HCT116 (cell line): ENCODE results near the gene CDH22. TPM values are rescaled to one million over a fixed set of nuclear protein-coding genes. Genes with fewer than 3 reads are reported as not detected.

ENCODE experiments used
- ATAC-seq: fragments of 200-7000 bp; cut with Tn5 transposase; 2 replicates; pipeline ENCODE4 v1.9.1; 2020; ENCODE audit warnings: mild to moderate bottlenecking, moderate library complexity
- BruUV-seq: library from RNA; stranded (reverse); fragments of 400-500 nt; replicated peaks from 2 replicates; lab custom pipeline; 2021; lab: Mats Ljungman, UMichigan
- CTCF ChIA-PET: fragments of 300-600 bp; sonication (Branson Sonifier 250); formaldehyde crosslinking; loops from one replicate; lab custom pipeline; 2021; ENCODE audit warnings: antibody characterized with exemption; lab: Charles Lee
- POLR2A ChIA-PET: fragments of 300-600, 350-600 bp; sonication (Branson Sonifier 250); formaldehyde crosslinking; loops from one replicate; lab custom pipeline; 2021; ENCODE audit warnings: antibody characterized with exemption; lab: Charles Lee
- RAD21 ChIA-PET, 2 experiments: fragments of 300-600 bp; sonication (Branson Sonifier 250); formaldehyde crosslinking; loops; one replicate each; lab custom pipeline; 2023; ENCODE audit warnings: low total read pairs in 2 of 2; ENCODE audit not compliant: uncharacterized antibody in 2 of 2, unreplicated experiment in 2 of 2, low non-redundant PET in 1 of 2; lab: Charles Lee
- DNase-seq: peaks from one replicate; pipeline ENCODE4 v3.0.0-alpha.2; 2010; ENCODE audit warnings: low read depth, low spot score
- H2AFZ ChIP-seq: fragments of 200-600 bp; shearing (Covaris generic), sonication (generic); 2 replicates; pipeline ENCODE4 v1.6.1; 2017; ENCODE audit warnings: low read depth, mixed run types, mixed read lengths, antibody characterized with exemption, low read length; ENCODE audit not compliant: poor library complexity, severe bottlenecking
- H3K27ac ChIP-seq: 2 replicates; pipeline ENCODE4 v1.5.1; 2012; ENCODE audit warnings: low read depth, low read length
- H3K27me3 ChIP-seq: fragments of 200-600 bp; sonication (generic); 2 replicates; pipeline ENCODE4 v1.6.1; 2016; ENCODE audit warnings: mixed run types, low read length, mixed read lengths; ENCODE audit not compliant: insufficient read depth
- H3K36me3 ChIP-seq, 2 experiments: fragments of 200-500 bp in 1 of 2; fragments of 200-600 bp in 1 of 2; sonication (Bioruptor generic) in 1 of 2; sonication (generic) in 1 of 2; 2 replicates each; pipeline versions ENCODE4 v1.5.1 to v1.6.1; 2014 to 2016; ENCODE audit warnings: low read length in 2 of 2, inconsistent platforms in 1 of 2, mixed read lengths in 1 of 2, mixed run types in 1 of 2; ENCODE audit not compliant: insufficient read depth in 2 of 2, control insufficient read depth in 1 of 2
- H3K4me1 ChIP-seq, 2 experiments: fragments of 200-600 bp in 1 of 2; sonication (generic) in 1 of 2; 2 replicates each; pipeline versions ENCODE4 v1.5.1 to v1.6.1; 2012 to 2017; ENCODE audit warnings: low read length in 2 of 2, inconsistent platforms in 1 of 2, mild to moderate bottlenecking in 1 of 2, mixed read lengths in 1 of 2, mixed run types in 1 of 2, moderate library complexity in 1 of 2; ENCODE audit not compliant: insufficient read depth in 2 of 2, control insufficient read depth in 1 of 2
- H3K4me2 ChIP-seq: fragments of 200-600 bp; sonication (generic); 2 replicates; pipeline ENCODE4 v1.6.1; 2017; ENCODE audit warnings: mixed run types, low read length, mixed read lengths
- H3K4me3 ChIP-seq, 2 experiments: fragments of 200-600 bp in 1 of 2; sonication (generic) in 1 of 2; replicated peaks in 1 of 2; 2 replicates each; pipeline ENCODE4 v1.5.1; 2011 to 2016; ENCODE audit warnings: low read length in 2 of 2, control low read depth in 1 of 2, low read depth in 1 of 2, mild to moderate bottlenecking in 1 of 2, mixed read lengths in 1 of 2, mixed run types in 1 of 2
- H3K79me2 ChIP-seq: fragments of 200-600 bp; sonication (generic); 2 replicates; pipeline ENCODE4 v1.6.1; 2017; ENCODE audit warnings: mild to moderate bottlenecking, mixed run types, low read length, moderate library complexity, mixed read lengths; ENCODE audit not compliant: insufficient read depth
- H3K9ac ChIP-seq: fragments of 200-600 bp; sonication (generic); 2 replicates; pipeline ENCODE4 v1.6.1; 2016; ENCODE audit warnings: low read length, mixed read lengths
- H3K9me2 ChIP-seq: fragments of 200-600 bp; sonication (generic), shearing (Covaris generic); 2 replicates; pipeline ENCODE4 v1.6.1; 2017; ENCODE audit warnings: mixed run types, mild to moderate bottlenecking, moderate library complexity; ENCODE audit not compliant: insufficient read depth
- H3K9me3 ChIP-seq, 2 experiments: fragments of 200-500 bp in 1 of 2; fragments of 200-600 bp in 1 of 2; sonication (Bioruptor generic) in 1 of 2; sonication (generic) in 1 of 2; 2 replicates each; pipeline ENCODE4 v1.6.1; 2014 to 2017; ENCODE audit warnings: low read length in 2 of 2, mixed read lengths in 2 of 2, inconsistent platforms in 1 of 2, low read depth in 1 of 2, mild to moderate bottlenecking in 1 of 2, mixed run types in 1 of 2, moderate library complexity in 1 of 2; ENCODE audit not compliant: control insufficient read depth in 1 of 2, insufficient read depth in 1 of 2
- H4K20me1 ChIP-seq: fragments of 200-600 bp; sonication (generic), shearing (Covaris generic); 2 replicates; pipeline ENCODE4 v1.6.1; 2017; ENCODE audit warnings: mixed run types, mild to moderate bottlenecking, moderate library complexity; ENCODE audit not compliant: insufficient read depth
- ATF3 ChIP-seq: IDR thresholded peaks from 2 replicates; pipeline ENCODE4 v1.6.1; 2012
- CBX3 ChIP-seq: IDR thresholded peaks from 2 replicates; pipeline ENCODE4 v1.6.1; 2012; ENCODE audit warnings: low read depth
- CEBPB ChIP-seq: IDR thresholded peaks from 2 replicates; pipeline ENCODE4 v1.6.1; 2012; ENCODE audit warnings: low read depth
- CTCF ChIP-seq, 3 experiments: fragments of 200-600 bp in 1 of 3; sonication (generic) in 1 of 3; IDR thresholded peaks in 2 of 3; conservative IDR thresholded peaks in 1 of 3; 2 replicates each; pipeline ENCODE4 v1.5.1; 2012 to 2017; ENCODE audit warnings: low read depth in 2 of 3, low read length in 2 of 3, antibody characterized with exemption in 1 of 3, borderline replicate concordance in 1 of 3, control low read depth in 1 of 3, mild to moderate bottlenecking in 1 of 3, mixed read lengths in 1 of 3, mixed run types in 1 of 3, moderate library complexity in 1 of 3; ENCODE audit not compliant: insufficient read depth in 1 of 3
- EGR1 ChIP-seq: IDR thresholded peaks from 2 replicates; pipeline ENCODE4 v1.6.1; 2012; ENCODE audit warnings: low read depth
- ELF1 ChIP-seq: IDR thresholded peaks from 2 replicates; pipeline ENCODE4 v1.6.1; 2012; ENCODE audit warnings: low read depth, borderline replicate concordance
- EZH2 ChIP-seq: fragments of 200-600 bp; sonication (generic); IDR thresholded peaks from 2 replicates; pipeline ENCODE4 v1.6.1; 2017; ENCODE audit warnings: antibody characterized with exemption, mixed run types
- FOSL1 ChIP-seq: IDR thresholded peaks from 2 replicates; pipeline ENCODE4 v1.6.1; 2012; ENCODE audit warnings: low read depth
- JUND ChIP-seq: IDR thresholded peaks from 2 replicates; pipeline ENCODE4 v1.6.1; 2012
- MAX ChIP-seq: IDR thresholded peaks from 2 replicates; pipeline ENCODE4 v1.6.1; 2012
- POLR2A ChIP-seq: IDR thresholded peaks from 2 replicates; pipeline ENCODE4 v1.7.0; 2011; ENCODE audit warnings: borderline replicate concordance; ENCODE audit not compliant: insufficient read depth, insufficient read length; ENCODE audit errors: extremely low read depth
- POLR2AphosphoS5 ChIP-seq: IDR thresholded peaks from 2 replicates; pipeline ENCODE4 v1.6.1; 2011; ENCODE audit warnings: mild to moderate bottlenecking, low read depth, low read length, moderate library complexity
- RAD21 ChIP-seq: IDR thresholded peaks from 2 replicates; pipeline ENCODE4 v1.6.1; 2012; ENCODE audit warnings: low read depth, mild to moderate bottlenecking
- SIN3A ChIP-seq: IDR thresholded peaks from 2 replicates; pipeline ENCODE4 v1.6.1; 2012; ENCODE audit warnings: low read depth
- SP1 ChIP-seq: IDR thresholded peaks from 2 replicates; pipeline ENCODE4 v1.6.1; 2012; ENCODE audit warnings: low read depth
- SRF ChIP-seq: IDR thresholded peaks from 2 replicates; pipeline ENCODE4 v1.6.1; 2012; ENCODE audit warnings: low read depth
- TCF7L2 ChIP-seq: IDR thresholded peaks from 2 replicates; pipeline ENCODE4 v1.7.0; 2011; ENCODE audit warnings: borderline replicate concordance, inconsistent platforms; ENCODE audit not compliant: insufficient read depth, insufficient read length; ENCODE audit errors: extremely low read depth
- YY1 ChIP-seq: IDR thresholded peaks from 2 replicates; pipeline ENCODE4 v1.6.1; 2011; ENCODE audit warnings: low read length, low read depth, moderate library complexity, mild to moderate bottlenecking; ENCODE audit not compliant: insufficient replicate concordance; ENCODE audit errors: extremely low read depth
- ZBTB33 ChIP-seq: IDR thresholded peaks from 2 replicates; pipeline ENCODE4 v1.6.1; 2011; ENCODE audit warnings: mild to moderate bottlenecking, low read length, moderate library complexity; ENCODE audit not compliant: insufficient replicate concordance; ENCODE audit errors: extremely low read depth
- ZFX ChIP-seq: fragments of 450-650 bp; IDR thresholded peaks from 2 replicates; pipeline ENCODE4 v1.6.1; 2017
- intact Hi-C: fragments of 100-400 bp; cut with micrococcal nuclease; formaldehyde crosslinking; loops from 2 replicates; pipeline ENCODE4 v1.10.0; 2022
- total RNA-seq: library from RNA; stranded (reverse); gene quantifications from one replicate; pipeline ENCODE4 v1.2.1, GENCODE V29; 2021; ENCODE audit not compliant: unreplicated experiment

Gene CDH22
- total RNA-seq, 1 experiment from 2014 or later = 1.8 TPM

- no TSS peak for BruUV-seq
- H3K27ac ChIP-seq = no peak overlapping the region
- H3K9ac ChIP-seq = no peak overlapping the region
- CTCF ChIA-PET = no interaction called here
- TF ChIP-seq RAD21 (no peak), FOSL1 (no peak), SP1 (no peak), SIN3A (no peak), EZH2 (no peak), MAX (no peak), TCF7L2 (no peak), ATF3 (no peak), JUND (no peak), CEBPB (no peak), ZFX (no peak), ELF1 (no peak), CTCF (IDR thresholded peaks at IDR 0.05 in 2 of 3, conservative IDR thresholded peaks at IDR 0.05 in 1 of 3; ENCODE audit: borderline replicate concordance in 1 of 3, insufficient read depth in 1 of 3, low read depth in 2 of 3, low read length in 2 of 3) (no peak), POLR2A (no peak), POLR2AphosphoS5 (no peak), ZBTB33 (no peak), YY1 (no peak), EGR1 (no peak), SRF (no peak), CBX3 (no peak)
- H3K27me3 ChIP-seq = peaks cover 40% of the 10 kb centered on the region
- H3K9me3 ChIP-seq = no peaks in the 10 kb centered on the region
- no peaks in the 10 kb centered on the region for H3K4me1 ChIP-seq
- H4K20me1 ChIP-seq = no peaks in the 10 kb centered on the region
- ATAC-seq = no peak
- RAD21 ChIA-PET = no interaction called here
- H2AFZ ChIP-seq = no peak overlapping the region
- no peaks in the 10 kb centered on the region for H3K79me2 ChIP-seq
- DNase-seq = no peak
- H3K4me3 ChIP-seq = no peak overlapping the region
- intact Hi-C loops = no loop called here
- no peaks in the 10 kb centered on the region for H3K9me2 ChIP-seq
- H3K36me3 ChIP-seq = no peaks in the 10 kb centered on the region
- POLR2A ChIA-PET = no interaction called here
- H3K4me2 ChIP-seq = no peak overlapping the region
Measured at GRCh38 chr20:46161921-46162320, 146.4 kb downstream of the CDH22 start.
